Measurements from ENCODE around the gene NRCAM.
"Not testable (repeated sequence)": the region's sequence is repeated elsewhere in the genome, so short reads cannot be mapped to it uniquely, and the experiment has no call there.

The NRCAM gene

DNA sequence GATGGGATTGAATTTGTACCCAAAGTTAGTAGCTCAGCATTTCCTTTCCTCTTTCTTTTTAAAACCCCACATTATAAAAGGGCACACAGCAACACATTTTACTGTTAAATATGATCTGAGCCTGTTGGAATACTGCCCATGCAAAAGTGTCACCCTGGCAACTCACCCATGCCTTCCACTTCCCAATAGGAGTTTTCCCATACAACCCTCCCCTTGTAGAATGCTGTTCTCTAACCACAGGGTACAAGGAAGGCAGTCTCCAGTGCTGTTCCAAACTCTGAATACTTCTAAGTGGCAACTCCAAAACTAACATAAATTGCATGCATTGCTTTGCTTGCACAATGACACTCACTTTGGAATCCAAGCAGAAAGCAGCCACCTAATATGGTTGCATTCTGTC, 60.8 kb downstream of the NRCAM start:
- TF ChIP-seq, protein P1, sequence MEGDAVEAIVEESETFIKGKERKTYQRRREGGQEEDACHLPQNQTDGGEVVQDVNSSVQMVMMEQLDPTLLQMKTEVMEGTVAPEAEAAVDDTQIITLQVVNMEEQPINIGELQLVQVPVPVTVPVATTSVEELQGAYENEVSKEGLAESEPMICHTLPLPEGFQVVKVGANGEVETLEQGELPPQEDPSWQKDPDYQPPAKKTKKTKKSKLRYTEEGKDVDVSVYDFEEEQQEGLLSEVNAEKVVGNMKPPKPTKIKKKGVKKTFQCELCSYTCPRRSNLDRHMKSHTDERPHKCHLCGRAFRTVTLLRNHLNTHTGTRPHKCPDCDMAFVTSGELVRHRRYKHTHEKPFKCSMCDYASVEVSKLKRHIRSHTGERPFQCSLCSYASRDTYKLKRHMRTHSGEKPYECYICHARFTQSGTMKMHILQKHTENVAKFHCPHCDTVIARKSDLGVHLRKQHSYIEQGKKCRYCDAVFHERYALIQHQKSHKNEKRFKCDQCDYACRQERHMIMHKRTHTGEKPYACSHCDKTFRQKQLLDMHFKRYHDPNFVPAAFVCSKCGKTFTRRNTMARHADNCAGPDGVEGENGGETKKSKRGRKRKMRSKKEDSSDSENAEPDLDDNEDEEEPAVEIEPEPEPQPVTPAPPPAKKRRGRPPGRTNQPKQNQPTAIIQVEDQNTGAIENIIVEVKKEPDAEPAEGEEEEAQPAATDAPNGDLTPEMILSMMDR (IDR thresholded peaks at IDR 0.05; ENCODE audit: low read depth, low read length), result no peak
- H3K4me3 ChIP-seq (ENCODE audit: low read depth, low read length), result no peak overlapping the region
- no peak for DNase-seq (ENCODE audit: low read depth, low spot score)
- in situ Hi-C loops (cut with HindIII; ENCODE audit: low sequenced_read_pairs), result no loop called here

DNA sequence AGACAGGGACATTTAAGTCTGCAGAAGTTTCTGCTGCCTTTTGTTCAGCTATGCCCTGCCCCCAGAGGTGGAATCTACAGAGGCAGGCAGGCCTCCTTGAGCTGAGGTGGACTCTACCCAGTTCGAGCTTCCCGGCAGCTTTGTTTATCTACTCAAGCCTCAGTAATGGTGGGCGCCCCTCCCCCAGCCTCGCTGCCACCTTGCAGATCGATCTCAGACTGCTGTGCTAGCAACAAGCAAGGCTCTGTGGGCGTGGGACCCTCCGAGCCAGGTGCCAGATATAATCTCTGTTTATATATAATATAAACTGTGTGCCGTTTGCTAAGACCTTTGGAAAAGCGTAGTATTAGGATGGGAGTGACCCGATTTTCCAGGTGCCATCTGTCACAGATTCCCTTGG, 63.1 kb downstream of the NRCAM start:
- in situ Hi-C loops (cut with HindIII; ENCODE audit: low sequenced_read_pairs); H3K4me3 ChIP-seq (ENCODE audit: low read depth, low read length); DNase-seq (ENCODE audit: low read depth, low spot score): not testable (repeated sequence)

DNA sequence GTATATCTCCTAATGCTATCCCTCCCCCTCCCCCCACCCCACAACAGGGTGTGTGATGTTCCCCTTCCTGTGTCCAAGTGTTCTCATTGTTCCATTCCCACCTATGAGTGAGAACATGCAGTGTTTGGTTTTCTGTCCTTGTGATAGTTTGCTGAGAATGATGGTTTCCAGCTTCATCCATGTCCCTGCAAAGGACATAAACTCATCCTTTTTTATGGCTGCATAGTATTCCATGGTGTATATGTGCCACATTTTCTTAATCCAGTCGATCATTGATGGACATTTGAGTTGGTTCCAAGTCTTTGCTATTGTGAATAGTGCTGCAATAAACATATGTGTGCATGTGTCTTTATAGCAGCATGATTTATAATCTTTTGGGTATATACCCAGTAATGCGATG, 68.5 kb downstream of the NRCAM start:
- in situ Hi-C loops (cut with HindIII; ENCODE audit: low sequenced_read_pairs); DNase-seq (ENCODE audit: low read depth, low spot score); H3K4me3 ChIP-seq (ENCODE audit: low read depth, low read length): not testable (repeated sequence)

DNA sequence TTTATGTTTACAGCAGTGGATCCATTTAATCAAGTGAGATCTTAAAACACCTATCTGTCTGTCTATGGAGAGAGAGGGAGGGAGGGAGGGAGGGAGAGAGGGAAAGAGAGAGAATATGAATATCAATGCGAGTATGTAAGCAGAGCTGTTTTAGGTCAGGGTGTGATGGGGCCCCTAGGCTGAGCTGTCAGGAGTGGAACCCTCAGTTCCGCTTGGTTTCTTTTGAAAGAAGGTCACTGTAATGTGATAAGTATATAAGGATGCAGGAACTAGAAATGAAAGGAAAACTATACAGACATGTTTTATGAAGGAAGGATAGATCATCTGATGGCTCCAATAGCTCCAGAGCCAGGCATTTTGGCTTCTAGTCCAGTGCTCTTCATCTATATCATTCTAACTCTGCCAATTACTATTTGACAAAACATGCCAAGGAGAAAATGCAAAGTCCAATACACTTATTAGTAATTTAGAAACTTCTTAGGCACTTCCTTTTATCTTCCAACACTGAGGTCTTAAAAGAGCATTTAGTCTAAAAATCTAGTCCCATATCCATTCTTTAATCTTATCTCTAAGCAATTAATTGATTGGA, 70.3 kb downstream of the NRCAM start:
- in situ Hi-C loops (cut with HindIII; ENCODE audit: low sequenced_read_pairs), result no loop called here
- H3K4me3 ChIP-seq (ENCODE audit: low read depth, low read length), result no peak overlapping the region
- TF ChIP-seq, protein P1 (IDR thresholded peaks at IDR 0.05; ENCODE audit: low read depth, low read length), result no peak
- DNase-seq (ENCODE audit: low read depth, low spot score), result no peak

DNA sequence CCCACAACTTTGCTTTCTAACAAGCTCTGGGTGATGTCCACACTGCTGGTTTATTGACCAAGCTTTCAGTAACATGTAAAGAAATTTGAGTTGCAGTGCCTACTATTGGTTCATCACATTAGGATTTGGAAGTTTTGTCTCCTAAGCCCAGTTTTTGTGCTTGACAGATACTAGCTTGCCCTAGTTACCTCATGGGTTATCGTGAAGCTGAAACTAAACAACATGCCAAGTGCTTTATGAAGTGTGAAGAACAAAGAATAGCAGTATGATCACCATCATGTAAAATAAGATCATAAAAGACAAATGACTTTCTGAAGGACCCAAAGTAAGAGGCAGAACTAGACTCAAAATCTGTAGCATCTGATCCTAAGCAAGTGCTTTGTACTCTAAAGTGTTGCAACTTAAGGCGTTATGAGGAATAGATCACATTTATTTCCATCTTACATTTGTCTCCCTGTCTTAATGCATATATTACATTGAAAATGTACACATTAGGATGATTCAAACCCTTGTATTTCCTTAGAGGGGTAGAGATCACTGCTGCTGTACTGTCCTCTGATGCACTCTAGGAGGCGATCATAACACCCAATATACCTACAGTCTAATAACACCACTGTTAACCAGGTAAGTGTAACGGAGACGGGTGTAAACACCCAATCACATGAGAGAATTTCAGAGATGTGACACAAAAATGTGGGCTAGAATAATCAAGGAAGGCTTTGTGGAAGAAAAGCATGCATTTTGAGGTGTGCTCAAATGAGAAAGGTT, 71.3 kb downstream of the NRCAM start:
- no peak for DNase-seq (ENCODE audit: low read depth, low spot score)
- in situ Hi-C loops (cut with HindIII; ENCODE audit: low sequenced_read_pairs), result no loop called here
- H3K4me3 ChIP-seq (ENCODE audit: low read depth, low read length), result no peak overlapping the region
- TF ChIP-seq, protein P1 (IDR thresholded peaks at IDR 0.05; ENCODE audit: low read depth, low read length), result no peak

DNA sequence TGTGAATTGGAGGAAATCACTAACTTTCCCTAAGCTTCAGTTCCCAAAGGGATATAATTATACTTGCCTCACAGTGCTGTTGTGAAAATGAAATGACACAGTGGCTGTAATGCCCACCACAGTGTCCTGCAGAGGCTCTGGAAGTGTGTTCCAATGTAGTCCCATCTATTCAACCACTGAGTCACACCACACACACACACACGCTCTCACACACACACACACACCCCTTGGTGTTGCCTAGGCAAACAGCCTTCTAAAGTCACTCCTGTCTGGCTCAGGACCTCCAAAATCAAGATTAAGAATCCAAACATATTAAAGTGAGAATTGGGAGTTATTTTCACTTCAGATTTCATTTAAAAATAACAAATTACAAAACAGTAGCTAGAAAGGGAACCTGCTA, 73.3 kb downstream of the NRCAM start:
- in situ Hi-C loops (cut with HindIII; ENCODE audit: low sequenced_read_pairs), result no loop called here
- DNase-seq (ENCODE audit: low read depth, low spot score), result no peak
- H3K4me3 ChIP-seq (ENCODE audit: low read depth, low read length), result no peak overlapping the region
- TF ChIP-seq, protein P1 (IDR thresholded peaks at IDR 0.05; ENCODE audit: low read depth, low read length), result no peak

DNA sequence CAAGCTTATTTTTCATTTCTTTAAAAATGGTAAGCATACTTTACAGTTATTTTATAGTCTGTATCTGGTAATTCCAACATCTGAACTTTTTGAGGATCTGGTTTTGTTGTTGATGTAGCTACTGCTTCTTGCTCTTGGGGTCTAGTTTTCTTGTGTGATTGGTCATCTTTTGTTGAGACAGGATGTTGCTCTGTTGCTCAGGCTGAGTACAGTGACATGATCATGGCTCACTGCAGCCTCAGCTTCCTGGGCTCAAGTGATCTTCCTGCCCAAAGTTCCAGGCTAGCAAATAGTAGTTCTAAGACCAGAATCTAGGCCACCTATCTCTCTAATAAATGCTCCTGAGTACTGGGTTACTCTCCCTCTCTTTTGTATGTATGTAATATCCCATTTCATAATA, 75.7 kb downstream of the NRCAM start:
- DNase-seq (ENCODE audit: low read depth, low spot score), result no peak
- in situ Hi-C loops (cut with HindIII; ENCODE audit: low sequenced_read_pairs), result no loop called here
- TF ChIP-seq, protein P1 (IDR thresholded peaks at IDR 0.05; ENCODE audit: low read depth, low read length), result no peak
- H3K4me3 ChIP-seq (ENCODE audit: low read depth, low read length), result no peak overlapping the region
